CD4-positive, CD25-positive, alpha-beta regulatory T cell (primary cell): ENCODE data around the gene IBTK. TPM values are rescaled to one million over a fixed set of nuclear protein-coding genes. Genes with fewer than 3 reads are reported as not detected.
A peak's percentile ranks its signal among the peaks of the same experiment; 100 is the strongest.

Source experiments
- ATAC-seq, 2 donors: fragments of 150-1000 bp; cut with Tn5 transposase; one replicate each; pipeline ENCODE4 v1.10.0; 2021; ENCODE audit warnings: low read depth in 2 of 2, moderate number of reproducible peaks in 2 of 2, moderate library complexity in 1 of 2
- DNase-seq, 3 donors: peaks; one replicate each; pipeline versions ENCODE4 v3.0.0 to v3.0.0-alpha.2; 2012 to 2022; ENCODE audit warnings: mixed read lengths in 1 of 3
- H3K27ac ChIP-seq: one replicate; pipeline ENCODE4 v1.7.0; 2013; ENCODE audit warnings: mild to moderate bottlenecking, low read length; ENCODE audit not compliant: insufficient read depth, poor library complexity, severe bottlenecking
- H3K27me3 ChIP-seq: one replicate; pipeline ENCODE4 v1.7.0; 2013; ENCODE audit warnings: low read length; ENCODE audit not compliant: control insufficient read depth, insufficient read depth
- H3K36me3 ChIP-seq: one replicate; pipeline ENCODE4 v1.7.0; 2013; ENCODE audit warnings: mild to moderate bottlenecking, low read length, moderate library complexity; ENCODE audit not compliant: control insufficient read depth, insufficient read depth
- H3K4me1 ChIP-seq: 2 replicates; pipeline ENCODE4 v1.7.0; 2013; ENCODE audit warnings: mild to moderate bottlenecking, low read length; ENCODE audit not compliant: insufficient read depth, control insufficient read depth, poor library complexity, severe bottlenecking
- H3K4me3 ChIP-seq: one replicate; pipeline ENCODE4 v1.7.0; 2013; ENCODE audit warnings: low read depth, mild to moderate bottlenecking, low read length, moderate library complexity
- H3K9me3 ChIP-seq, 2 experiments: 1 replicate in 1 of 2; 2 replicates in 1 of 2; pipeline ENCODE4 v1.7.0; 2013; ENCODE audit warnings: low read length in 2 of 2, mild to moderate bottlenecking in 1 of 2, moderate library complexity in 1 of 2; ENCODE audit not compliant: control insufficient read depth in 2 of 2
- H3K27ac Mint-ChIP-seq, 3 donors: one replicate each; pipeline ENCODE4 v1.8.0; 2020 to 2022; ENCODE audit warnings: mild to moderate bottlenecking in 3 of 3, mixed read lengths in 3 of 3, moderate library complexity in 2 of 3
- H3K27me3 Mint-ChIP-seq: one replicate; pipeline ENCODE4 v1.8.0; 2022; ENCODE audit warnings: mild to moderate bottlenecking, mixed read lengths
- H3K36me3 Mint-ChIP-seq: one replicate; pipeline ENCODE4 v1.8.0; 2020; ENCODE audit warnings: mixed read lengths
- H3K4me1 Mint-ChIP-seq, 4 donors: one replicate each; pipeline ENCODE4 v1.8.0; 2020 to 2022; ENCODE audit warnings: mixed read lengths in 4 of 4, mild to moderate bottlenecking in 1 of 4
- H3K4me3 Mint-ChIP-seq, 4 donors: one replicate each; pipeline ENCODE4 v1.8.0; 2020 to 2022; ENCODE audit warnings: mild to moderate bottlenecking in 4 of 4, mixed read lengths in 4 of 4, moderate library complexity in 3 of 4
- H3K9me3 Mint-ChIP-seq, 7 donors: one replicate each; pipeline ENCODE4 v1.8.0; 2020 to 2022; ENCODE audit warnings: mixed read lengths in 7 of 7, mild to moderate bottlenecking in 3 of 7, moderate library complexity in 2 of 7
- polyA plus RNA-seq, 4 donors: library from polyadenylated mRNA; unstranded; fragments of 300-500 nt; fragmentation: Illumina TruSeq; gene quantifications; one replicate each; pipeline ENCODE4 v1.2.3, GENCODE V29; 2021
- total RNA-seq: library from RNA; stranded (reverse); gene quantifications from one replicate; pipeline ENCODE4 v1.2.3, GENCODE V29; 2022

The IBTK gene
- total and polyA plus RNA-seq, 5 donors from 2014 or later: 22.2 to 29.2 (median 22.6) TPM

- no peak overlapping the region for H3K4me3 ChIP-seq
- Mint-ChIP-seq H3K4me1 (peaks cover 37 to 67% (median 57%) of the 10 kb centered on the region in 4 donors), H3K36me3 (peaks cover 26% of the 10 kb centered on the region), H3K27me3 (no peaks in the 10 kb centered on the region), H3K9me3 (peaks cover 0 to 2% (median 0%) of the 10 kb centered on the region in 7 donors), H3K27ac (no peak overlapping the region), H3K4me3 (peak overlapping the region in 2 of 4 donors; percentile 59 to 97)
- H3K27me3 ChIP-seq: no peaks in the 10 kb centered on the region
- peaks cover 9% of the 10 kb centered on the region for H3K36me3 ChIP-seq
- ATAC-seq: no peak
- H3K9me3 ChIP-seq: peaks cover 0 to 3% of the 10 kb centered on the region in 2 experiments
- no peak for DNase-seq
- H3K4me1 ChIP-seq: peaks cover 38% of the 10 kb centered on the region
- no peak overlapping the region for H3K27ac ChIP-seq
Observed at GRCh38 chr6:82243884-82244283, 3.7 kb downstream of the IBTK start.

- Histone ChIP-seq H3K4me1 (peaks cover 14% of the 10 kb centered on the region), H3K36me3 (peaks cover 20% of the 10 kb centered on the region), H3K9me3 (peaks cover 0 to 3% of the 10 kb centered on the region in 2 experiments), H3K4me3 (no peak overlapping the region), H3K27me3 (no peaks in the 10 kb centered on the region), H3K27ac (no peak overlapping the region)
- Mint-ChIP-seq H3K36me3 (peaks cover 31% of the 10 kb centered on the region), H3K27me3 (no peaks in the 10 kb centered on the region), H3K4me1 (peaks cover 29 to 67% (median 50%) of the 10 kb centered on the region in 4 donors), H3K27ac (no peak overlapping the region), H3K9me3 (peaks cover 0 to 2% (median 0%) of the 10 kb centered on the region in 7 donors), H3K4me3 (no peak overlapping the region)
- DNase-seq: no peak
- ATAC-seq: no peak
Observed at GRCh38 chr6:82240186-82240585, 7.4 kb downstream of the IBTK start.

GRCh38 chr6:82239597-82239996, 7.9 kb downstream of the IBTK start:
- Histone ChIP-seq H3K27ac (no peak overlapping the region), H3K9me3 (peaks cover 0 to 3% of the 10 kb centered on the region in 2 experiments), H3K4me3 (no peak overlapping the region), H3K36me3 (peaks cover 20% of the 10 kb centered on the region), H3K4me1 (peaks cover 9% of the 10 kb centered on the region), H3K27me3 (no peaks in the 10 kb centered on the region)
- Mint-ChIP-seq H3K4me3 (no peak overlapping the region), H3K36me3 (peaks cover 31% of the 10 kb centered on the region), H3K4me1 (peaks cover 26 to 64% (median 44%) of the 10 kb centered on the region in 4 donors), H3K9me3 (peaks cover 0 to 2% (median 0%) of the 10 kb centered on the region in 7 donors), H3K27me3 (no peaks in the 10 kb centered on the region), H3K27ac (no peak overlapping the region)
- ATAC-seq (no peak), DNase-seq (no peak)

- Histone ChIP-seq H3K27me3 (no peaks in the 10 kb centered on the region), H3K27ac (no peak overlapping the region), H3K4me1 (peaks cover 4% of the 10 kb centered on the region), H3K36me3 (peaks cover 22% of the 10 kb centered on the region), H3K4me3 (no peak overlapping the region), H3K9me3 (peaks cover 0 to 3% of the 10 kb centered on the region in 2 experiments)
- peak overlapping the region in 1 of 3 donors; percentile 30 for H3K27ac Mint-ChIP-seq
- H3K4me1 Mint-ChIP-seq: peaks cover 19 to 50% (median 33%) of the 10 kb centered on the region in 4 donors
- no peaks in the 10 kb centered on the region for H3K27me3 Mint-ChIP-seq
- DNase-seq (no peak), ATAC-seq (no peak)
- H3K9me3 Mint-ChIP-seq: no peaks in the 10 kb centered on the region
- peaks cover 27% of the 10 kb centered on the region for H3K36me3 Mint-ChIP-seq
- no peak overlapping the region for H3K4me3 Mint-ChIP-seq
Observed at GRCh38 chr6:82237013-82237412, 10.5 kb downstream of the IBTK start.

GRCh38 chr6:82227770-82228169, 19.8 kb downstream of the IBTK start:
- peak in 1 of 3 donors; percentile 60 for DNase-seq
- Mint-ChIP-seq H3K27ac (peak overlapping the region; percentile 2 to 94 (median 4)), H3K27me3 (no peaks in the 10 kb centered on the region), H3K4me3 (peak overlapping the region in 2 of 4 donors; percentile 19 to 55), H3K36me3 (peaks cover 44% of the 10 kb centered on the region), H3K4me1 (peaks cover 22 to 46% (median 36%) of the 10 kb centered on the region in 4 donors), H3K9me3 (no peaks in the 10 kb centered on the region)
- Histone ChIP-seq H3K4me1 (peaks cover 22% of the 10 kb centered on the region), H3K9me3 (no peaks in the 10 kb centered on the region), H3K27me3 (no peaks in the 10 kb centered on the region), H3K27ac (peak overlapping the region; percentile 60), H3K4me3 (peak overlapping the region; percentile 59), H3K36me3 (peaks cover 46% of the 10 kb centered on the region)
- peak in 1 of 2 donors; percentile 63 for ATAC-seq

- no peak for ATAC-seq
- no peak overlapping the region for H3K4me3 Mint-ChIP-seq
Observed at GRCh38 chr6:82220167-82220566, 27.4 kb downstream of the IBTK start.

GRCh38 chr6:82217018-82217586, 30.4 kb downstream of the IBTK start:
- Histone ChIP-seq H3K9me3 (no peaks in the 10 kb centered on the region), H3K4me1 (no peaks in the 10 kb centered on the region), H3K27ac (no peak overlapping the region), H3K4me3 (no peak overlapping the region), H3K27me3 (no peaks in the 10 kb centered on the region), H3K36me3 (peaks cover 71% of the 10 kb centered on the region)
- Mint-ChIP-seq H3K36me3 (peaks cover 50% of the 10 kb centered on the region), H3K4me1 (peaks cover 11 to 16% (median 12%) of the 10 kb centered on the region in 4 donors), H3K9me3 (no peaks in the 10 kb centered on the region), H3K27me3 (no peaks in the 10 kb centered on the region), H3K4me3 (no peak overlapping the region), H3K27ac (peak overlapping the region in 1 of 3 donors; percentile 22)
- DNase-seq (no peak), ATAC-seq (no peak)

More at GRCh38 chr6:82220167-82220566, 27.4 kb downstream of the IBTK start:
- Histone ChIP-seq H3K4me1 (no peaks in the 10 kb centered on the region), H3K4me3 (no peak overlapping the region), H3K9me3 (no peaks in the 10 kb centered on the region), H3K27me3 (no peaks in the 10 kb centered on the region), H3K36me3 (peaks cover 79% of the 10 kb centered on the region), H3K27ac (no peak overlapping the region)
- Mint-ChIP-seq H3K9me3 (no peaks in the 10 kb centered on the region), H3K4me1 (peaks cover 5 to 15% (median 12%) of the 10 kb centered on the region in 4 donors), H3K27me3 (no peaks in the 10 kb centered on the region), H3K36me3 (peaks cover 47% of the 10 kb centered on the region), H3K27ac (no peak overlapping the region)
- DNase-seq: no peak

- Histone ChIP-seq H3K4me1 (no peaks in the 10 kb centered on the region), H3K9me3 (no peaks in the 10 kb centered on the region), H3K36me3 (peaks cover 69% of the 10 kb centered on the region), H3K4me3 (no peak overlapping the region), H3K27ac (no peak overlapping the region), H3K27me3 (no peaks in the 10 kb centered on the region)
- Mint-ChIP-seq H3K9me3 (no peaks in the 10 kb centered on the region), H3K36me3 (peaks cover 50% of the 10 kb centered on the region), H3K27me3 (no peaks in the 10 kb centered on the region), H3K4me1 (peaks cover 11 to 16% (median 12%) of the 10 kb centered on the region in 4 donors), H3K4me3 (no peak overlapping the region), H3K27ac (peak overlapping the region in 1 of 3 donors; percentile 22)
- ATAC-seq (no peak), DNase-seq (no peak)
Observed at GRCh38 chr6:82216549-82216948, 31.0 kb downstream of the IBTK start.
